Measurements from ENCODE around the gene RHBDD3.

RHBDD3 gene

DNA sequence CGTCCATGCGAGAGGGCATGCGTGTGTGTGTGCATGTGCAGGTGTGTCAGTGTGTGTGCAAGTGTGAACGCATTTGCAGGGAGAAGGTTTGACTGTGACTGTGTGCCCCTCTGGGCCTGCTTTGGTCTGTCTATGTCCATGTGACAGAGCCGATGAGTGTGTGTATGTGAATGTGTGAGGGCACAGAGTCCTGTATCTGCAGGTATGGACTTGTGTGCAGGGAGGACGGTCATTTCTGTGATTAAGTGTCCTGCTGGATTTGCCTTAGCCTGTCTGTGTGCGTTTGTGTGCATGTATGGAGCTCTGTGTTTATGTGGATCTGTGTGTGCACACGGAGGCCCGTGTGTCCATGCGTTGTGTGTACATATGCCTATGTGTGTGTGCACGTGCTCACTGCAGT is 56.7 kb downstream of the RHBDD3 start:
- Histone ChIP-seq H3K4me3 (ENCODE audit: low read length) (no peak overlapping the region), H3K27me3 (ENCODE audit: low read depth, low read length) (peaks cover 73% of the 10 kb centered on the region), H2AFZ (ENCODE audit: low read depth, low read length) (no peak overlapping the region), H3K9ac (ENCODE audit: low read length) (no peak overlapping the region), H3K4me1 (ENCODE audit: low read length) (peaks cover 5% of the 10 kb centered on the region; the same call in 1 of the 2 replicates), H3K27ac (ENCODE audit: low read length) (no peak overlapping the region), H3K36me3 (replicated peaks; ENCODE audit: low read depth, low read length) (no peaks in the 10 kb centered on the region), H3K79me2 (ENCODE audit: low read length) (no peaks in the 10 kb centered on the region), H3K9me3 (ENCODE audit: insufficient read depth, low read length) (no peaks in the 10 kb centered on the region), H4K20me1 (ENCODE audit: insufficient read depth, low read length) (no peaks in the 10 kb centered on the region), H3K4me2 (ENCODE audit: low read length) (no peak overlapping the region)
- no peak for TF ChIP-seq EZH2phosphoT487 (IDR thresholded peaks at IDR 0.05; ENCODE audit: low read depth)
- TF ChIP-seq, protein P1, sequence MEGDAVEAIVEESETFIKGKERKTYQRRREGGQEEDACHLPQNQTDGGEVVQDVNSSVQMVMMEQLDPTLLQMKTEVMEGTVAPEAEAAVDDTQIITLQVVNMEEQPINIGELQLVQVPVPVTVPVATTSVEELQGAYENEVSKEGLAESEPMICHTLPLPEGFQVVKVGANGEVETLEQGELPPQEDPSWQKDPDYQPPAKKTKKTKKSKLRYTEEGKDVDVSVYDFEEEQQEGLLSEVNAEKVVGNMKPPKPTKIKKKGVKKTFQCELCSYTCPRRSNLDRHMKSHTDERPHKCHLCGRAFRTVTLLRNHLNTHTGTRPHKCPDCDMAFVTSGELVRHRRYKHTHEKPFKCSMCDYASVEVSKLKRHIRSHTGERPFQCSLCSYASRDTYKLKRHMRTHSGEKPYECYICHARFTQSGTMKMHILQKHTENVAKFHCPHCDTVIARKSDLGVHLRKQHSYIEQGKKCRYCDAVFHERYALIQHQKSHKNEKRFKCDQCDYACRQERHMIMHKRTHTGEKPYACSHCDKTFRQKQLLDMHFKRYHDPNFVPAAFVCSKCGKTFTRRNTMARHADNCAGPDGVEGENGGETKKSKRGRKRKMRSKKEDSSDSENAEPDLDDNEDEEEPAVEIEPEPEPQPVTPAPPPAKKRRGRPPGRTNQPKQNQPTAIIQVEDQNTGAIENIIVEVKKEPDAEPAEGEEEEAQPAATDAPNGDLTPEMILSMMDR (IDR thresholded peaks at IDR 0.05; ENCODE audit: low read depth, low read length): no peak
